HG03139 (cell line): ENCODE data around the gene ASTL.

Experiments
- ATAC-seq: cut with Tn5 transposase; IDR thresholded peaks from one replicate; pipeline ENCODE4 v1.9.1; 2021; ENCODE audit not compliant: unreplicated experiment

ASTL gene

DNA sequence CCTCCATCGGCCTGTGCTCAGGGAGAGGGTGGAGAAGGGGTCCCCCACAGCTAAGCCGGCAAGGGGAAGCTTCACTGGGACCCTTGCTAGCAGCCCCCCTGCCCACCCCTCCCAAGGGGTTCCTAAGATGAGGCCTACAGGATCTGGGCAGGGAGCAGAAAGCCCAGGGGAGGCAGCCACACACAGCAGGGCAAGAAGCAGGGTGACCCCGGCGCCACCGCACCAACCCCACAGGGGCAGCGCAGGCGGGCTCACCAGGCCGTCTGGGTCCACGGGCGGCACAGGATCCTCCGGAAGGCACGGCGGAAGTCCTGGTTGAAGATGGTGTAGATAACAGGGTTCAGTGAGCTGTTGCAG lies 23.8 kb downstream of the ASTL start:
- no peak for ATAC-seq

DNA sequence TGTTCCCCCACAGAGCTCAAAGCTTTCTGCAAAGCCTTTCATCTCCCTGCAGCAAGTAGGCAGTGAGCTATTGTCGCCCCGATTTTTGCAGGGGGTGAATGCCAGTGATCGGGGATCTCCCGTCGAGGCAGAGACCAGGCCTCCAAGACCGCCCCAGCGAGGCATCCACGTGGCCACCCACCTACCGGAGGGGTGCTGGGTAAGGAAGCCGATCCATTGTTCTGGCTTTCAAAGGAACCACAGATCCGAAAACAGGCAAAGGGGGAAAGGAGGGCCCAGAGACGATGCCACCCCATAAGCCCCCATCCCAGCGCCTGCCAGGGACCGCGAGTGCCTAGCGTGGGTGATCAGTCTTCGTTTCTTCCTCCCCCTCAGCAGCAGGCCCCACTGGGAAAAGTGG lies 24.4 kb downstream of the ASTL start:
- ATAC-seq: no peak

DNA sequence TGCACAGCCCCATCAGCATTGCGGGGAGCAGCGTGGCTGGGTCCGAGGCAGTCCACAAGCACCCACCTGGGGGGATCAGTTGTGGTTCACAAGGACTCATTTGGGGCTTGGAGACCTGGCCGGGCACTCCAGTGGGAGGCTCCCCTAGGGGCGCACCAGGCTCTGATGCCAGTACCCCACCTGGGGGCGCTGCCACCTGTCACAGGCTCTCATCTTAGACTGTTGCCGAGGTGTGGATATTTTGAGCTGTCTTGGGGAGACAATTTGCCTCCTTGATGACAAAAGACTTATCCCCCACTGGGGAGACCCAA lies 25.0 kb downstream of the ASTL start:
- ATAC-seq: no peak

DNA sequence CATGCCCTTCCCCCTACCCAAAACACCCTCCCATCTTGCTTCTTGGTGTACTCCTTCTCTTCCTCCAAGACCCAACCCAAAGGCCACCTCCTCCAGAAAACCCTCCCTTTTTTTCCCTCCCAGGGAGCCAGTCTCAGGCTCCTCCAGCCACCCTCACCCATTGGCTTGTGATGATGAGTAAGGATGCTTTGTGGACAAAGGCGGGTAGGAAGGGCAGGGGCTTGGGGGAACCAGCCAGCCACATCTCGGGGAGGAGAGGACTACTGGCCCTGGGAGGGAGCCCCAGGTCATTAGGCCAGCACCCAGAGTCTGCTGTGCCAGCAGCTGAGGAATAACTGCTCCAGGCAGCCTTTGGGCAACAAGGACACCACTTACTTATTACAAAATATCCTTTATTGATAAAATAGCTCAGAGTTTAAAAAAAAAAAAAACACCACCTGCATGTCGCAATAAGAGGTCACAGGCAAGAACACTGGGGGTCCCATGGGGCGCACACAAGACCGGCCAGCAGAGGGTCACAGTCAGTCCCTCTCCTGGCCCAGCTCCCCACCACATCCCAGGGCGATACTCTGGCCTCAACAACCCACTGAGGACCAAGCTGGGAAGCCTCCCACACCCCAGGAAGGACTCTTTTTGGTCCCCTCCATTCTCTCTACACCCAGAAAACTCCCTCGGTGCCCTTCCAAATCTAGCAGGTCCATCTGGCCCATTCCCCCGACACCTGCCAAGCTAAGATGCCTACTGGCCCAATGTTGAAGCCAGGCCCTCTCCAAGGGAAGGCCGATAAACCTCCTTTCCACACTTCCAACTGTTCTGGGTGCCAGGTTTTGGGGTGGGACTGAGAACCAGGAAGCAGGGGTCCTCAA lies 25.6 kb downstream of the ASTL start:
- ATAC-seq: no peak

DNA sequence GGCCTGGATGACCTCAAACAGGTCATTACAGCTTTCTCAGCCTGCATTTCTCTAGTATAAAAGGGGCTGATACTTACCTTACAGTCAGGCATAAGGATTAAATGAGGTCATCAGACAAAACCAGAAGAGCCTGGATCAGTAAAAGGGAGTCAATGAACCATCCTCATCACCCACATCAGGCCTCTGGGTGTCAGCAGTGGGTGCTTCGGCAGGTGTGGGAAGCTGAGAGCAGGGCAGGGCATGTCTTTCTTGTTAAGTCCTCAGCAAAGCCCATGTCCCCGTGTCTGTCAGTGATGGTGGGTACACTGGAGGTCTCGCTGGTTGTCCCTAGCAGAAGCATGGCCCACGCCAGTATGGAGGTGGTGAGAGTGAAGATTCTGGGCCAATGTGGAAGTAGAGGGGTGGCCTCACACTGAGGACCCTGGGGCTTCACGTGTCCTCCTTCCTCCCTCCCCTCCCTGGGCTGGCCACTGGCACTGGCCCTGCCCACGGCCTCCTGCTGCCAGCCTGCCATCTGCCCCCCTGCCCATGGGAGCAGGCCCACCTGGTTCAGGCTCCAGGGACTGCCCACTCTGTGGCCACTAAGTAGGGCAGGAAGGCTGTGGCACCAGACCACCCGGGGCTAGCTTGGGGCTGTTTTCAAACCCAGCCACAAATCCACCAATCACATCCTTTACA lies 26.3 kb downstream of the ASTL start:
- ATAC-seq: no peak

DNA sequence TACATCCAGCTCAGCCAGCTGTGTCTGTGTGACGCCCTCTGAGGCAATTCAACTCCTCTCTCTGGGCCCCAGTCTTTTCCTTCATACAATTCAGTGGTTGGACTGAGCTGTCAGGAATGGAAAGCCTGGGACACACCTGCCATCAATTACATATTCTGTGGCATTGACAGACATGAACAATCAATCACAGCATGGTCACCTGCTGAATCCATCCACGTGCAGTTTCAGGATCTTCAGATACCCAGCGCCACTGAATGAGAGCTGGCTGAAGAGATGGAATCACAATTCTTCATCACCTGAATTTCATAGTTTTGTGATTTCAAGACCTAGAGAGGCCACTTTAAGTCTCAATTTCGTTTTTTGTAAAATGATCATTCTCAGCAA lies 27.1 kb downstream of the ASTL start:
- ATAC-seq: no peak

DNA sequence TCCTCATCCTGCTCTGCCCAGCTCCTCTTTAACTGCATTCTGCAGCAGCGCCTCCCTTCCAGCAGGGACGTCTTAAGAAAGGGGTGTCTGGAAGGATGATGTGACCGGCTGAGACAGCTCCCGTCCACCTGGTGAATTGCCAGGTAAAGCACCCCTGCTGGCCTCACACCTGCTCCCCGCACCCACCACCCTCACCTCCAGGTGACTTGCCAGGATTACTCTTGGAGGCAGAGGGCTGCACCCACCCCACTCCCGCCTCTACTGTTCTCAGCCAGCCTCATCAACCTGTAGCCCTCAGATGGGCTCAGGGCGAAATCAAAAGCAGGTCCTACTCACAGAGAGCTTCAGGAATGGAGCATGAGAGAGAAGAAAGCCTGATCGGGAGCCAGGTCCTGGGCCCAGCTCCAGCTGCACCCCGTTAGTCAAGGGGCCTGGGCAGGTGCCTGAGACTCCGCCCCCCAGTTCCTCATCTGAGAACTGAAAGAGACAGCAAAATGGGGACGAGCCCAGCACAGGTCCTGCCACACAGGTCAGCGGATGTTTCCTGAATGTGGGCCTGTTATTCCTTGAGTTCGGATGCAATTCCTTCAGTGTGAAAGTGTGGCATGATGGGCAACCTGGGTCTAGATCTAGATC lies 27.6 kb downstream of the ASTL start:
- ATAC-seq: no peak

DNA sequence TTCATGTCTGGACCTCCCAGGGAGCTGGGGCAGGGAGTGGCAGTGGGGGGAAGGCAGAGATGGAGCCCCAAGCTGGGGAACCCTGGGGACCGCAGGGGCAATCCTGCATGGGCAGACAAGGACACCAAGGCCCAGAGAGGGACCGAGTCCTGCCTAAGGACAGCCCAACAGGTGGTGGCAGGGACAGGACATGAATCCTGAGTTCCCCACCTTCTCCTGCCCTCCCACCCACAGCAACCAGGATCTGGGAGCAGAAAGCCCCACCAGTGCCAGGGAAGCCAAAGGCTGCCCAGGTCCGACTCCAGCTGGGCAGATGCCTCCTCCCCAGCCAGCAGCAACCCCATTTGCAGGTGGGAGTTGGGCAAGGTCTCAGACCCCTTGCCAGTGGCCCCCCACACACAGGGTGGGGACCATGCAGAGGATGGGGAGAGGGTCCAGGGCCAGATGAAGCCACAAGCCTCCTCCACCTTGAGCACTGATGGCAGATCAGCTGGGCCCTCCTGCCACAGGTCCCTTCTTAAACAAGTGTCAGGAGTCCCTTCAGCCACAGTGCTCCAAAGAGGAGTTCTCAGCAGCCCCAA lies 28.3 kb downstream of the ASTL start:
- ATAC-seq: no peak

DNA sequence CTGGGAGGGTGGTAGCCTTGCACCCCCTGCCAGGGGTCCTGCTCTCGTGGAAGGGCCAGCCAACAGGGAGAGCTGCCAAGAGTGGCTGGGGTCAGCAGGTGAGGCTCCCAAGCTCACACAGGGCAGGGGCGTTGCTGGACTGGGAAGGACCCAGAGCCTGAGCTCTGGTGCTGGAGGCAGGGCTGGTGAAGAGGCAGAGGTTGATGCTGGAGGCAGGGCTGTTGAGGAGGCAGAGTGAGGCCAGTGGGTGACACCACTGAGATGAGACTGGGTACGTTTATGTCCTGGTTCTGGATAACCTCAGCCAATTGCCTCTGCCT lies 29.0 kb downstream of the ASTL start:
- no peak for ATAC-seq

DNA sequence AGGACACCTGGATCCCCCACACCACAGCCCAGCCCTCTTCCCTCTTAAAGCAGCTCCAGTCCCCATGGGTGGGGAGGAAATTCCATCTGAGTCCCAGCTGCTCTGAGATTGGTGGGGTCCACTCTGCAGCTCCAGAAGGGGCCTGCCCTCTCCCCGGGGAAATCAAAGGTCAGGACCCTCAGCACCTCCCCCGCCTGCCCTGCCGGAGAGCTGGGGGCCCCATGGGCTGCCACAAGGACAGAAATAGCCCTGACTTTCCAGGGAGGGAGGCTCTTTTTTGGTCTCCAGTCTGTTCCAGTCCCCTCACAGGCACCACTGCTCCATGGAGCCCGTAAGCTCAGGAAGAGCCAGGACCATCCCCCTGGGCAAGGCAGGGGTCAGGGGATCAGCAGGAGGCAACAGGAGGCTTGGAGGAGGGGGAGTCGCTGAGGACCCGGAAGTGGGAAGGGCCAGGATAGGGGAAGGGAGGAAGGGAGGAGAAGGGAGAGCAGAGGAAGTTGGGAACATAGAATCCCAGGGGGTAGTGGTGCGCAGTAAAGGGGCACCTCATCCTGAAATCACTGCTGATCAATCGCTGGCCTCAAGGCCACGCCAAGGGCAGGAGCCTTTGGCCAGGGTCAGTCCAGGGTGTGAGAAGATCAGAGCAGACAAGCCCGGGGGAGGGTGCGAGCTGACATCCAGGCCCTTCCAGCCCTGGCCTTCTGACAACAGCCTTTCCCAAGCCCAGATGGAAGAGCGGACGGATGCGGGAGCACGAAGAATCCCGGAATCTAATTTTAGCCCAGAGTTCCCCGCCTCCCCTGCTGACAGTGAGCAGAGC lies 29.6 kb downstream of the ASTL start:
- ATAC-seq: no peak

DNA sequence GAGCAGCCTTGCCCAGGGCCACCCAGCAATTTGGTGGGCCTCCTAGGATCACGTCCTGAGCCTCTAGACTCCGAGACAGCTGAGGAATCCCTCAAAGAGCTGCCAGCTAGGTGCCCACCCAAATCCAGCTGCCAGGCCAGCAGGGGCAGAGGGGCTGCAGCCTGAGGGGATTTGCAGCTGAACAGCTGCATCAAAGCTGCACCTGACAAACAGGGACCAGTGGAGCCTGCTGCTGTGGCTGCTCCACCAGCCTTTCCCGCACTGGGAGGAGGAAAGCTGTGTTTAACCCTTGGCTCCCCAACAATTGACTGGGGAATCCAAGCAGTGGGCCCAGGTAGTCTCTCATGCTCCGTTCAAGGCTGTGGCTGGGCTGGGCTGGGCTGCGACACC lies 30.2 kb downstream of the ASTL start:
- no peak for ATAC-seq

DNA sequence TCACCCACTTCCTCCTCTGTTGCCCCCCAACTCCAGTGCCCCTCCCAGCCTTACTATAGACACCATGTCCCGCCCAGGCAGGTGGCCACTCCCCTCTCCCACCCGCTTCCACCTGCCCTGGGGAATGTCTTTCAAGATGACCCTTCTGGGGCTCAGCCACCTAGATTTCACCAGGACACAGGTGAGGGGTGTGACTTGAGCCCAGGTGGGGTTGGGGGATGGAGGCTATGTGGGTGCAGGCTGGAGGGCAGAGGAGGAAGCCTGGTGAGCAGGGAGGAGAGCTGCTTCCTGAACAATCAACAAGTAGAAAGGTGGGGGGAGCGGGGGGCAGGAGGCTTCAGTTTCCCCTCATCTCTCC lies 30.6 kb downstream of the ASTL start:
- ATAC-seq: no peak

DNA sequence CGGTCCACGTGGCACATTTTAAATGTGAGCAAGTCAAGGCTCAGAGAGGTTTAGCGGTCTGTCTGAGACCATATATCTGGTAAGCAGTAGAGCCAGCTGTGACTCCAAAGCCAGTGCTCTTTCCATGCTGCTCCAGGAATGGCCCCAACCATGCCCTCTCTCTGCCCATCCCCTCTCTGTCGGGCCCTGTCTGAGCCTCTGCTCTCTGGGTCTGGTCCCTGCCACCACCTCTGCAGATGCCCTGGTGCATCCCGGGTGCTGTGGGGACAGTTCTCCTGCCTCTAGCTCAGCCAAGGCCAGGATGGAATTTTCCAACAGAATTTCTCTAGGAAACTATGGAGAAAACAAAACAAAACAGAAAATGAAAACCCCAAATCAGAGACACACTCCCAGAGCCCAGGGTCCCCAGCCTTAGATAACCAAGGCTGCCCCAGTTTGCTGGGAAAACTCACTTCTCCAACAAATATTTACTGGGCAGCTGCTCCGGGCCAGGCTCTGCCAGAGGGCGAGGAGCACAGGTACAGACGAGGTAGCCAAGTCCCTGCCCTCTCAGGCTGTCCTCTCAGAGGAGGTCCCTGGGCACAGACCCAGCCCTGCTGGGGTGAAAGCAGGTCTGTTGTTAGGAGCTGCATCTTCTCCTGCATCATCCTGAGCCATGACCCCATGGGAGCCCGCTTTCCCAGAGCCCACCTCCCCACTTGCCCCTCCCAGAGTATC lies 31.2 kb downstream of the ASTL start:
- no peak for ATAC-seq

DNA sequence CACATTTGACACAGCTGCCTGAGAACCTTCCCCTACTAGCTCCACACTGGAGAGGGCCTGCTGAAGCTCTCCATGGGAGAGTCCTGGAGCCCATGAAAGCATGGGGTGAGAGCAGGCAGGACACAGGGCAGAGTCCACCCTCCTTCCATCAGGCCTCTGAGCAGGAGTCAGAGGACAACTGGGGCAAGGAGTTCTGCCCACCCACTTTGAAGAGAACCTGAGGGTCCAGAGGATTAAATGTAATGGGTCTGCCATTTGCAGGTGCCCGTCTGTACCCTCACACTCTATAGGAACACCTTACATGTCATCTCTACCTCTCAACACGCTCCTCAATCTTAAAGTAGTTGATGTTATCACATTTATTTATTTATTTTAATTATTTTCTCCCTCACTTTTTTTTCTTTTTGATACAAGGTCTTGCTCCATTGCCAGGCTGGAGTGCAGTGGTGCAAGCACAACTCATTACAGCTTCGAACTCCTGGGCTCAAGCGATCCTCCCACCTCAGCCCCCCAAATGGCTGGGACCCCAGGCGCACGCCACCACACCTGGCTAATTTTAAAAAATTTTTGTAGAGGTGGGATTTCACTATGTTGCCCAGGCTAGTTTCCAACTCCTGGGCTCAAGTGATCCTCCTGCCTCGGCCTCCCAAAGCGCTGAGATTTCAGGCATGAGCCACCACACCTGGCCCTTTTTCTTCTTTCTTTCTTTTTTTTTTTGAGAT lies 32.1 kb downstream of the ASTL start:
- ATAC-seq: no peak

DNA sequence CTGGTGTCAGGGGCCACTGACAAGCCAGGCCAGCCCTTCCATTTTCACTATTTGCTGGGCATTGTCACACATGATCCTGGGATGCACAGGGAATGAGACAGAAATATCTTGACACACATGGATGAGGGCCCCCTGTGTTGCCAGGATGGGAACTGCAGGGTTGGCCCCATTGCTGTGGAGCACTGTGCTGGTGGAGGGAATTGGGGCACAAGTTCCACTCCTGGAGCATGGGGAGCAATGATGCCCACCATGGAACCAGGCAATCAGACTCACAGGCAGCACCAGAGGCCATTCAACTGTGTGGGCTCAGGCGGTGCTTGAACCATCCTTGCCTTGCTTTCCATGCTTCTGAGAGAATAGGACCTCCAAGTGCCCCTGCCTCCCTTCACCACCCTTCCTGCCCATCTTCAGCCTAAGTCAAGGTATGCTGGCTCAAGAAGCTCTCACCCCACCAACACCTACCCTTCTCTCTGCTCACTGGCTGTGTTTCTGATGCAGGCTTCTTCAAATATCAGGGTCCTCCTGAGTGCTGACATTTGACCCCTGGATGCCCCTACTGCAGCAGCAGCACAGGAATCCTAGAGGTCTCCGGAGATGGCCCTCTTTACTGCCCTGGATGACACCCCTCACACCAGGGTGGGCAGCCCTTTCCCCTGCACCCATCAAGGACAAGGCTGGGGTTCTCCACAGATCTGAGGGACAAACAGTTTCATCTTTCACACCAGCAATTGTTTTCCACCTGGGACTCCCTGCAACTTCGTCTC lies 33.0 kb downstream of the ASTL start:
- no peak for ATAC-seq

DNA sequence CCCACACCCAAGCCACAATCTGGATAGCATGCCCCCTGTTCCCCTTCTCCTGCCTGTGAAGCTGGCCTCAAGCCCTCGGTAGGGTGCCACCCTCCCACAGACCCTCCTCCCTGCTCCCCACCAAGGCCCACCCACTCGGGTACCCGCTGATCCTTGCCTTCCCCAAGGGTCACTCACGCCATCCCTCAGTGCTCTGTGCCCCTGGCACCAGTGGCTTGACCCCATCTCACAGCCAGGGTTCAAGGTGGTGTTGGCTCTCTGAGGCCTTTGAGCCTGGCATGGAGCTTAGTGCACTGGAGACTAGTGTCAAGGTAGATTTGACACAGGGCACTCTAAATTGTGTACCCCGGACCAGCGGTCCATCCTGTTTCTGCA lies 33.8 kb downstream of the ASTL start:
- ATAC-seq: no peak

DNA sequence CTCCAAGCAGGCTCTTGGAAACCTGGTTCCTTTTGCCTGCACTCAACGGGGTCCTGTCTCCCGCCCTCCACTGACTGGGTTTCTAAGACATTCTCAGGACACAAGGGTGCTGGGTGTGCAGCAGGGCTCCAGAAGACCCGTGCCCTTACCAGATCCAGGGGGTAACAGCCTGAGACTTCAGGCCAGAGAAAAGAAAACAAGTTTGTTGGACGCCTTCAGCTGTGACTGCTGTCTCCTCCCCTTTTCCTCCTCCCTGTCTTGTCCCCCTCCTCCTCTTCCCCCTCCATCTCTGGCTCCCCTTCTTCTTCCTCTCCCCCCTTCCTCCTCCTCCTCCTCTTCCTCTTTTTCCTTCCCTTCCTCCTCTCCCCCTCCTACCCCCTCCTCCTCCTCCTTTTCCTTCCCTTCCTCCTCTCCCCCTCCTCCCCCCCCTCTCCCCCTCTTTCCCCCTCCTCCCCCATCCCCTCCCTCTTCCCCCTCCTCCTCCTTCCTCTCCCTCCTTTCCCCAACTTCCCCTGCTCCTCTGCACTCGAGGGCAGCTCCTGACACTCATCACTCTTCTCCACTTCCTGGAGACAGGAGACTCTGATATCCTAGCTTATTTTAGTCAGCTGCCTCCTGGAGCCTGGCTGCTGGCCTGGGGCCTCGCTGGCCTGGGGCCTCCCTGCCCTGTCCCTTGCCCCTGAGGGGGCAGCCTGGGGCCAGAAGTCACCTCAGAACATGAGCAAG lies 34.4 kb downstream of the ASTL start:
- no peak for ATAC-seq

DNA sequence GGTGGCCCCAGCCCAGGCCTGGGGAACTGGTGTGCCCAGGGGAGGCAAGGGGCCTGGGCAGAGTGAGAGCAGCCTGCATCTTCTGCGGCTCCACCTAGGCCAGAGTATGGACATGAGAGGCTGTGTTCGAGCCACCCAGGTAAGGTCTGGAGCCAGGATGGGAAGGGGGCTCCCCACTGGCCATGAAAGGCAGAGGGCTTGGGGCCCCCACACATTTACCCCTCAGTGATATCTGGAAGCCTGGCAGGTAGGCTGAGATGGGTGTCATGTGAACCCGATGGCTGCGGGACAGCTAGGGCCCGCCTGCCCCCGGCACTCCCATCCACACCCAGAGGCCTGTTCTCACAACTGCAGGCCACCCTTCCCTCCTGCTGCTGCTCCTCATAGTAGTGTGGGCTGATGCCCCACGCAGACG lies 35.1 kb downstream of the ASTL start:
- ATAC-seq: no peak
